PFSK-1 (cell line): ENCODE data around the gene NTPCR.

Experiments used
- POLR2AphosphoS5 ChIP-seq: IDR thresholded peaks from 2 replicates; pipeline ENCODE4 v1.6.1; 2012; ENCODE audit warnings: low read depth, mild to moderate bottlenecking, control low read depth, low read length, moderate library complexity
- SIN3A ChIP-seq: IDR thresholded peaks from 2 replicates; pipeline ENCODE4 v1.6.1; 2012; ENCODE audit warnings: mild to moderate bottlenecking, low read length, moderate library complexity, borderline replicate concordance; ENCODE audit not compliant: insufficient read depth
- TF ChIP-seq, protein P1 (sequence below), 2 experiments: IDR thresholded peaks; 2 replicates each; pipeline versions ENCODE4 v1.6.1 to v1.8.0; 2011 to 2012; ENCODE audit warnings: low read depth in 2 of 2, low read length in 2 of 2, control low read depth in 1 of 2, inconsistent platforms in 1 of 2, mild to moderate bottlenecking in 1 of 2, moderate library complexity in 1 of 2; ENCODE audit not compliant: insufficient read depth in 1 of 2

DNA sequence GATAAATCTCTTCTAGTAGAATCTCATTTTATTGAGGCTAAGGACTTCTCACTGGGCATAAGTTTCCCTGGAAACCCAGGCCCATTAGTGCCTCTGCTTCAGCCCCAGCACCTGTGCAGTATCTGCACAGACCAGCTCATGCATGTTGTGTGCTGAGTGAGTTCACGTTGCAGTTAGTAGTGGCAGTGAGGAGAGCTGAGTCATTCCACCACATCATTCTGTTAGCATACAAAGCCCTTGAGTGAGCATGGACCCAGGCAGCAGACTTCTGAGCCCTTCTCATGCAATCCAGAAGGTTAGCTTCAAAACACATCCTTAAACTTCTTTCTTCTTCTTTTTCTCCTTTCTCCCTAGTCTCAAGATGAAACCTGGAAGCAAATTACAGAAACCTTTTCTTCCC is 45.8 kb upstream of the NTPCR start:
- TF ChIP-seq SIN3A: no peak
- no peak for TF ChIP-seq POLR2AphosphoS5
- TF ChIP-seq, protein P1, sequence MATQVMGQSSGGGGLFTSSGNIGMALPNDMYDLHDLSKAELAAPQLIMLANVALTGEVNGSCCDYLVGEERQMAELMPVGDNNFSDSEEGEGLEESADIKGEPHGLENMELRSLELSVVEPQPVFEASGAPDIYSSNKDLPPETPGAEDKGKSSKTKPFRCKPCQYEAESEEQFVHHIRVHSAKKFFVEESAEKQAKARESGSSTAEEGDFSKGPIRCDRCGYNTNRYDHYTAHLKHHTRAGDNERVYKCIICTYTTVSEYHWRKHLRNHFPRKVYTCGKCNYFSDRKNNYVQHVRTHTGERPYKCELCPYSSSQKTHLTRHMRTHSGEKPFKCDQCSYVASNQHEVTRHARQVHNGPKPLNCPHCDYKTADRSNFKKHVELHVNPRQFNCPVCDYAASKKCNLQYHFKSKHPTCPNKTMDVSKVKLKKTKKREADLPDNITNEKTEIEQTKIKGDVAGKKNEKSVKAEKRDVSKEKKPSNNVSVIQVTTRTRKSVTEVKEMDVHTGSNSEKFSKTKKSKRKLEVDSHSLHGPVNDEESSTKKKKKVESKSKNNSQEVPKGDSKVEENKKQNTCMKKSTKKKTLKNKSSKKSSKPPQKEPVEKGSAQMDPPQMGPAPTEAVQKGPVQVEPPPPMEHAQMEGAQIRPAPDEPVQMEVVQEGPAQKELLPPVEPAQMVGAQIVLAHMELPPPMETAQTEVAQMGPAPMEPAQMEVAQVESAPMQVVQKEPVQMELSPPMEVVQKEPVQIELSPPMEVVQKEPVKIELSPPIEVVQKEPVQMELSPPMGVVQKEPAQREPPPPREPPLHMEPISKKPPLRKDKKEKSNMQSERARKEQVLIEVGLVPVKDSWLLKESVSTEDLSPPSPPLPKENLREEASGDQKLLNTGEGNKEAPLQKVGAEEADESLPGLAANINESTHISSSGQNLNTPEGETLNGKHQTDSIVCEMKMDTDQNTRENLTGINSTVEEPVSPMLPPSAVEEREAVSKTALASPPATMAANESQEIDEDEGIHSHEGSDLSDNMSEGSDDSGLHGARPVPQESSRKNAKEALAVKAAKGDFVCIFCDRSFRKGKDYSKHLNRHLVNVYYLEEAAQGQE (IDR thresholded peaks at IDR 0.05; ENCODE audit: insufficient read depth in 1 of 2, low read depth in 2 of 2, low read length in 2 of 2): no peak
